ENCODE measurements around the gene NAPA. TPM values are rescaled to one million over a fixed set of nuclear protein-coding genes. Genes with fewer than 3 reads are reported as not detected.

The NAPA gene
- total RNA-seq, 1 experiment from 2014 or later, result 158 TPM

GRCh38 chr19:47518854-47519253, 4.0 kb upstream of the NAPA start:
- Mint-ChIP-seq H3K9me3 (ENCODE audit: low read depth, unreplicated experiment) (no peaks in the 10 kb centered on the region), H3K27ac (ENCODE audit: unreplicated experiment) (no peak overlapping the region)
- CTCF ChIA-PET, result no interaction called here

DNA sequence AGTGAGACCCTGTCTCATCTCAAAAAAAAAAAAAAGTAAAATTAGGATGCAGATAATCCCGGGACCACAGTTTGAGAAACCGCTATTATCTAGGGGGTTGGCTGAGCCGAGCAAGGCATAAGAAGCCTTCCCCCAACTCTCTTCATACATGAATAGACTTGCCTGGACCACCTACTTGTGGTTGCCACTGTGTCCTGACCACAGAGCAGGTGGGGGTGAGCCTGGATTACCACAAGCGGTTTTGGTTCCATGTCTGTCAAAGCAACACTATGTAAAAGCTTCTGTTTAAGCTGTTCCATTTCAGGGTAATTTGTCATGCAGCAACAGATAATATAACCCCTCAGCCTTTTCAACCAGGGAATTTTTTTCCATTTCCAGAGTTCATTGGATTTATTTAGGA, 3.3 kb upstream of the NAPA start:
- H3K27me3 Mint-ChIP-seq (ENCODE audit: unreplicated experiment), result no peaks in the 10 kb centered on the region
- H3K27ac Mint-ChIP-seq (ENCODE audit: unreplicated experiment), result no peak overlapping the region
- CTCF ChIA-PET, result no interaction called here
- no peak for TF ChIP-seq CTCF (IDR thresholded peaks at IDR 0.05; ENCODE audit: unreplicated experiment)
- no peak overlapping the region for H3K4me3 Mint-ChIP-seq (ENCODE audit: low read depth, unreplicated experiment)
- H3K9me3 Mint-ChIP-seq (ENCODE audit: low read depth, unreplicated experiment), result no peaks in the 10 kb centered on the region
- H3K36me3 Mint-ChIP-seq (ENCODE audit: insufficient read depth, unreplicated experiment), result peaks cover 28% of the 10 kb centered on the region
- peaks cover 9% of the 10 kb centered on the region for H3K4me1 Mint-ChIP-seq (ENCODE audit: low read depth, unreplicated experiment)
- BruUV-seq (replicated peaks), result no TSS peak
- intact Hi-C loops (cut with micrococcal nuclease; ENCODE audit: unreplicated experiment), result no loop called here
- no peak for DNase-seq

More at GRCh38 chr19:47518854-47519253, 4.0 kb upstream of the NAPA start:
- DNase-seq, result no peak
- peaks cover 2% of the 10 kb centered on the region for H3K4me1 Mint-ChIP-seq (ENCODE audit: low read depth, unreplicated experiment)
- intact Hi-C loops (cut with micrococcal nuclease; ENCODE audit: unreplicated experiment), result no loop called here
- no peaks in the 10 kb centered on the region for H3K27me3 Mint-ChIP-seq (ENCODE audit: unreplicated experiment)
- no TSS peak for BruUV-seq (replicated peaks)
- peaks cover 21% of the 10 kb centered on the region for H3K36me3 Mint-ChIP-seq (ENCODE audit: insufficient read depth, unreplicated experiment)
- TF ChIP-seq CTCF (IDR thresholded peaks at IDR 0.05; ENCODE audit: unreplicated experiment), result no peak
- H3K4me3 Mint-ChIP-seq (ENCODE audit: low read depth, unreplicated experiment), result no peak overlapping the region

DNA sequence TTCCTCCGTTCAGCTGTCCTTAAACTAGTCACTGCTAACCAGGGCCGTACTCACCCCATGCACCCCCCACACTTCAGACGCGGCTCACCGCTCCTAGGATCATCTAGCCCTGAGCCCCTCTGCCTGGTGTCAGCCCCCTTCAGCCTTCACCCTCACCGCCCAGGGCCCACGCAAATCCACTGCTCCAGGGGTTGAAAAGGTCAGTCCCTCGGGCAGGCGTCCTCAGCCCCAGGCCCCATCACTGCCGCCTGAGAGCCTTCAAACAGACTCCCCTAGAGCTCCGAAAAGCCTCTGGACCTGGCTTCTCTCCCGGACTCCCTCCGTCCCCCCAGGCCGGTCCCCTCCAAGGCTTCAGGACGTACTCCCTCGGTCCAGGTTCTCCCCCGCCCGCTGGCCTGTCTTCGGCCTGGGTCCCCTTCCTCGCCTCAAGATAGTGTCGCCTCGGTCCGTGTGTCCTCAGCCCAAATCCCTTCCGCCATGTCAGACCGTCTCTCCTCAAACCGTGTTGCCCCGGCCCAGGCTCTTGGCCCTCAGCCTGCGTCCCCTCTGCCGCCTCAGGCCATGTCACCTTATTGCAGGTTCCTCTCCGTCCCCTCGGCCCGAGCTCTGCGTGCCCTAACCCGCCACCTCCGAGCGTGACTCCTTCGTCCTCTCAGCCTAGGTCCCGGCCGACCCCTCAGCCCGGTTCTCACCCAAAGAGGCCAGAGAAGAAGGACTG, 553 bp downstream of the NAPA start:
- no peak for DNase-seq
- Mint-ChIP-seq H3K27ac (ENCODE audit: unreplicated experiment) (peak overlapping the region; percentile 89), H3K36me3 (ENCODE audit: insufficient read depth, unreplicated experiment) (peaks cover 45% of the 10 kb centered on the region), H3K4me3 (ENCODE audit: low read depth, unreplicated experiment) (peak overlapping the region; percentile 98), H3K4me1 (ENCODE audit: low read depth, unreplicated experiment) (peaks cover 27% of the 10 kb centered on the region), H3K27me3 (ENCODE audit: unreplicated experiment) (no peaks in the 10 kb centered on the region), H3K9me3 (ENCODE audit: low read depth, unreplicated experiment) (no peaks in the 10 kb centered on the region)
- BruUV-seq (replicated peaks), result TSS peak; percentile 50
- no peak for TF ChIP-seq CTCF (IDR thresholded peaks at IDR 0.05; ENCODE audit: unreplicated experiment)
- intact Hi-C loops (cut with micrococcal nuclease; ENCODE audit: unreplicated experiment), result loop anchor here (5.0 kb wide), 1 partner anchor 93 kb away; the partner anchor contains the start of gene BICRA
- CTCF ChIA-PET, result interaction anchor here (0.7 kb wide), 1 partner anchor 126 kb away, joined by 3 read pairs; no protein-coding TSS in a partner anchor

GRCh38 chr19:47512948-47513319, 1.9 kb downstream of the NAPA start:
- Mint-ChIP-seq H3K36me3 (ENCODE audit: insufficient read depth, unreplicated experiment) (peaks cover 45% of the 10 kb centered on the region), H3K9me3 (ENCODE audit: low read depth, unreplicated experiment) (no peaks in the 10 kb centered on the region), H3K27ac (ENCODE audit: unreplicated experiment) (peak overlapping the region; percentile 89), H3K4me1 (ENCODE audit: low read depth, unreplicated experiment) (peaks cover 27% of the 10 kb centered on the region), H3K27me3 (ENCODE audit: unreplicated experiment) (no peaks in the 10 kb centered on the region), H3K4me3 (ENCODE audit: low read depth, unreplicated experiment) (peak overlapping the region; percentile 98)
- intact Hi-C loops (cut with micrococcal nuclease; ENCODE audit: unreplicated experiment), result loop anchor here (5.0 kb wide), 1 partner anchor 94 kb away; the partner anchor contains the start of gene BICRA
- no peak for TF ChIP-seq CTCF (IDR thresholded peaks at IDR 0.05; ENCODE audit: unreplicated experiment)
- DNase-seq, result no peak
- BruUV-seq (replicated peaks), result TSS peak; percentile 51
- CTCF ChIA-PET, result interaction anchor here (0.7 to 0.9 kb wide), 2 partner anchors 11 to 28 kb away, joined by 3 to 4 read pairs; no protein-coding TSS in a partner anchor
